Lower leg skin (tissue), 4 donors: ENCODE results near the gene DNASE1. TPM values are rescaled to one million over a fixed set of nuclear protein-coding genes. Genes with fewer than 3 reads are reported as not detected.

ENCODE experiments used
- DNase-seq, 2 donors: peaks; one replicate each; pipeline ENCODE4 v3.0.0-alpha.2; 2019; ENCODE audit warnings: low spot score in 2 of 2
- H3K4me3 ChIP-seq: fragments of 200-600 bp; sonication (generic); 2 replicates; pipeline ENCODE4 v1.5.1; 2017; ENCODE audit warnings: mild to moderate bottlenecking, low read depth; ENCODE audit not compliant: poor library complexity, severe bottlenecking
- POLR2A ChIP-seq, 2 donors: fragments of 450-650 bp; IDR thresholded peaks; one replicate each; pipeline ENCODE4 v1.6.1; 2016 to 2017; ENCODE audit warnings: antibody characterized with exemption in 2 of 2, mild to moderate bottlenecking in 1 of 2, moderate library complexity in 1 of 2
- WGBS, 2 donors: methylation state at CpG; one replicate each; pipeline ENCODE4 v1.1.5; 2018; 5-methylcytosine and 5-hydroxymethylcytosine counted together
- intact Hi-C: fragments of 100-400 bp; cut with DNase I; formaldehyde crosslinking; loops from one replicate; pipeline ENCODE4 v1.15.0; 2023; ENCODE audit warnings: low total_unique reads
- total RNA-seq, 4 donors: library from RNA; depleted of rRNA; stranded (reverse); fragments of >200 nt; gene quantifications; one replicate each; pipeline ENCODE4 v1.1.0, GENCODE V29; 2016
- TF ChIP-seq, protein P1 (sequence below), 3 donors: fragments of 450-650 bp; IDR thresholded peaks; one replicate each; pipeline ENCODE4 v1.5.1; 2016; ENCODE audit warnings: antibody characterized with exemption in 3 of 3, mild to moderate bottlenecking in 3 of 3, moderate library complexity in 2 of 3

The DNASE1 gene
- total RNA-seq, 4 donors from 2014 or later: 11.0 to 25.1 (median 14.2) TPM

DNA sequence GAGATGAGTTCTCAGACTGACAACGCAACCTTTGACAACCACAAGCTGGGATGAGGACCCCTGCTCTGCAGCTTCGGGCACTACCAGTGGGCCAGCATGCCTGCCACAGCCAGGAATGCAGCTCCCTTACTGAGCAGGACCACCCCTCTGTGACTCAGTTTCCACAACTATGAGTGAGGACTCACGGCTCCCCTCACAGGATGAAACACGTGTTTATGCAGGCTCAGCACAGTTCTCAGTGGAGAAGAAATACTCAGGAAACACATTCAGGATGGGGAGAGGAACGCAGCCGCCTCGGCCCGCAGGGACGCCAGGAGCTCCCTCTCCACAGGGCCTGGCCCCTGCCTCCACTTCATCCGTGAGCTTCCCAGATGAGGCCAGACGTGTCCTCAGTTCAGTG is 14.1 kb downstream of the DNASE1 start:
- TF ChIP-seq, protein P1, sequence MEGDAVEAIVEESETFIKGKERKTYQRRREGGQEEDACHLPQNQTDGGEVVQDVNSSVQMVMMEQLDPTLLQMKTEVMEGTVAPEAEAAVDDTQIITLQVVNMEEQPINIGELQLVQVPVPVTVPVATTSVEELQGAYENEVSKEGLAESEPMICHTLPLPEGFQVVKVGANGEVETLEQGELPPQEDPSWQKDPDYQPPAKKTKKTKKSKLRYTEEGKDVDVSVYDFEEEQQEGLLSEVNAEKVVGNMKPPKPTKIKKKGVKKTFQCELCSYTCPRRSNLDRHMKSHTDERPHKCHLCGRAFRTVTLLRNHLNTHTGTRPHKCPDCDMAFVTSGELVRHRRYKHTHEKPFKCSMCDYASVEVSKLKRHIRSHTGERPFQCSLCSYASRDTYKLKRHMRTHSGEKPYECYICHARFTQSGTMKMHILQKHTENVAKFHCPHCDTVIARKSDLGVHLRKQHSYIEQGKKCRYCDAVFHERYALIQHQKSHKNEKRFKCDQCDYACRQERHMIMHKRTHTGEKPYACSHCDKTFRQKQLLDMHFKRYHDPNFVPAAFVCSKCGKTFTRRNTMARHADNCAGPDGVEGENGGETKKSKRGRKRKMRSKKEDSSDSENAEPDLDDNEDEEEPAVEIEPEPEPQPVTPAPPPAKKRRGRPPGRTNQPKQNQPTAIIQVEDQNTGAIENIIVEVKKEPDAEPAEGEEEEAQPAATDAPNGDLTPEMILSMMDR (IDR thresholded peaks at IDR 0.05): no peak
- no peak for TF ChIP-seq POLR2A (IDR thresholded peaks at IDR 0.05)
- intact Hi-C loops: no loop called here
- WGBS, 2 donors: 95 to 96% methylated on average over 11 of the region's 11 CpGs
- no peak for DNase-seq
- H3K4me3 ChIP-seq: no peak overlapping the region

DNA sequence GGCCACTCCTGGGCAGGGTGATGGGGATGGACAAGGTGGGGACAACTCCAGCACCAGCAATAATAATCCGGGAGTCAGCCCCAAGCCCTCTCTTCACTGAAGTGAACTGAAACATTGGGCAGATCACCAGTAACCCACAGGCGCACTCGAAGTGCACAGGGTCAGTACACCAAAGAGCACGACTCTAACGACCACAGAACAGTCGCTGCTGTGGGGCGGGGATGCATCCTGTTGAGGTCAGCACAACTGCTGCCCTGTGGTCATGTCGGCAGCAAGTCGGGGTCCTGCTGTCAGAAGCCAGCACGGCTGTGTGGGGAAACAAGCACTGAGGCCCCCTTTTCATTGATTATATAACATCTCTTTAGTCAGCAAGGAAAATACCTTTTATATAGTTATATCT is 14.6 kb downstream of the DNASE1 start:
- no peak overlapping the region for H3K4me3 ChIP-seq
- 81 to 96% methylated on average over 10 of the region's 10 CpGs for WGBS, 2 donors
- DNase-seq: no peak
- intact Hi-C loops: no loop called here
- TF ChIP-seq, protein P1 (IDR thresholded peaks at IDR 0.05): no peak
- no peak for TF ChIP-seq POLR2A (IDR thresholded peaks at IDR 0.05)

DNA sequence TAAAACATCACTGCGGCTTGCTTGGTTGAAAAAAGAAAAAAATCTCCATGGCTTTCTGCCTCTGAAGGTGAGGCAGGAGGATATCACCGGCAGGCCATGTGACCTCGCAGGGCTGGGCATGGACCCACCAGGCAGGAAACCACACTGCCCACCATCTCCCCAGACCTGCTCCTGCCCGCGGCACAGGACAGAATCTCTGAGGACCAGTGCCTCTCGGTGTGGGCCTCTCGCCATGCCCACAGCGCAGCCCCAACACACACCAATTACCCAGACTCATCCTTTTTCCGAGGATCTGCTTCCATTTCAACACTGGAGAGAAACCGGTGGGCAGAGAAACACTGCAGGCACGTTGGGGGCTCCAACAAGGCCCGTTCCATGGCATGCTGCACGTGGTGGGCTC is 16.2 kb downstream of the DNASE1 start:
- 85 to 91% methylated on average over 13 of the region's 13 CpGs for WGBS, 2 donors
- no peak for DNase-seq
- no peak for TF ChIP-seq POLR2A (IDR thresholded peaks at IDR 0.05)
- TF ChIP-seq, protein P1 (IDR thresholded peaks at IDR 0.05): no peak
- H3K4me3 ChIP-seq: no peak overlapping the region
- intact Hi-C loops: no loop called here

DNA sequence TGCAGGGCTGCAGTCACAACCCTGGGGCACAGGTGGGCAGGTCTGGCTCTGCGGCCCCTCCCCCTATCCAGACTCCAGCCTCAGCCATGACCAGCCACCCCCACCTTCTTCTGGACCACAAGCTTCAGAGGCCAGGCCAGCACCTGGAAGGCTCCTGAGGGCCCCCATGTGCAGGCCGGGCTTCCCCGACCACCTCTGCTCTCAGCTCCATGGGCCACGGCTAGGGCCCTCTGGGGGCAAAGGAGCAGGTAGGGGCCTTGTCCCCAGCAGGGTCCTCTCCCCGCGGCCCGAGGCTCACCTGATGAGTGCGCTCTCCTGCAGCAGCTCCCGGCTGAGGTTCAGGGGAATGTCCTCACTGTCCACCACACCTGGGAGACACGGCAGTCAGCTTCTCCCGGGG is 16.9 kb downstream of the DNASE1 start:
- WGBS, 2 donors: 94 to 96% methylated on average over 11 of the region's 11 CpGs
- TF ChIP-seq, protein P1 (IDR thresholded peaks at IDR 0.05): no peak
- TF ChIP-seq POLR2A (IDR thresholded peaks at IDR 0.05): no peak
- intact Hi-C loops: no loop called here
- DNase-seq: no peak
- no peak overlapping the region for H3K4me3 ChIP-seq

DNA sequence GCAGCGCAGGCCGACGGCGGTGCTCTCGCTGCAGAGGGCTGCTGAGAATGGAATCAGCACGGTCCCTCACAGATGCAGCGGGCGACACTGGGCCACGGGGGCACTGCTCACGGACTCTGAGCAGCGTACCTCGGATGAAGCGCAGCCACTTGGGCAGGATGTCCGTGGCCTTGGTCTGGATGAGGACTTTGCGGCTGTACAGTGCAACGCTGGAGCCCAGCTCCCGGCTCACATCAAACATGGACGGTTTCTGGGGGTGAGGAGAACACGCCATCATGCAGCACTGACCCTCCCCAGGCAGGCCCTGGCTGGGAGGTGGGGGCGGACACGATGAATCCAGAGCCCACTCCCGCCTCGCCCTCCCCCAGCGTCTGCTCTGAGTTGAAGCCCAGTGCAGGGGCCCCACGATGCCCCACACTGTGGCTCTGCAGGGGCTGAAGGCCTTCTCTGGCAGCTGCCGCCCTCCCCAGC is 18.1 kb downstream of the DNASE1 start:
- intact Hi-C loops: no loop called here
- whole genome bisulfite sequencing, 2 donors: 91 to 97% methylated on average over 21 to 26 of the region's 26 CpGs
- no peak for DNase-seq
- no peak overlapping the region for H3K4me3 ChIP-seq
- no peak for TF ChIP-seq POLR2A (IDR thresholded peaks at IDR 0.05)
- TF ChIP-seq, protein P1 (IDR thresholded peaks at IDR 0.05): no peak

DNA sequence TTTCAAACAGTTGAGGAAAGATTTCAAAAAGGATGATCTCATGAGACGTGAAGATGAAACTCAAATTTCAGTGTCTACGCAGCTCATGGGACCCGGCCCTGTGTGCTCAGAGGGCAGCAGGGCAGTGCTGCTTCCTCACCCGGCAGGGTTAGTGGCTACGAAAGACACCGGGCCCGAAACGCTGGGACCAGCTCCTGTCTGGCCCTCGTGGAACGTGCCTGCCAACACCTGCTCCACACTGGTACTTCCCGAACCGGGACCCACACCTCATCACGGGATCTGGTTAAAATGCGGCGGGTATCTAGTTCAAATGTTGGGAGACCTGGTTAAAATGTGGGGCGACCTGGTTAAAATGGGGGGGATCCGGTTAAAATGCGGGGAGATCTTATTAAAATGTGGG is 18.7 kb downstream of the DNASE1 start:
- no peak for TF ChIP-seq POLR2A (IDR thresholded peaks at IDR 0.05)
- TF ChIP-seq, protein P1 (IDR thresholded peaks at IDR 0.05): no peak
- DNase-seq: no peak
- 92 to 93% methylated on average over 18 of the region's 18 CpGs for WGBS, 2 donors
- no peak overlapping the region for H3K4me3 ChIP-seq
- intact Hi-C loops: no loop called here
